OCI-LY1 (cell line): ENCODE results near the gene CHST11.

Experiments
- EZH2 ChIP-seq: fragments of 200-600 bp; sonication (generic), shearing (Covaris generic); IDR thresholded peaks from 2 replicates; pipeline ENCODE4 v1.8.0; 2017; ENCODE audit warnings: borderline replicate concordance, mixed run types, mild to moderate bottlenecking, antibody characterized with exemption, low read length, moderate library complexity, mixed read lengths
- TF ChIP-seq, protein P1 (sequence below): fragments of 200-600 bp; sonication (generic), shearing (Covaris generic); IDR thresholded peaks from 2 replicates; pipeline ENCODE4 v1.5.1; 2017; ENCODE audit warnings: mild to moderate bottlenecking, antibody characterized with exemption, low read length, moderate library complexity, mixed read lengths

DNA sequence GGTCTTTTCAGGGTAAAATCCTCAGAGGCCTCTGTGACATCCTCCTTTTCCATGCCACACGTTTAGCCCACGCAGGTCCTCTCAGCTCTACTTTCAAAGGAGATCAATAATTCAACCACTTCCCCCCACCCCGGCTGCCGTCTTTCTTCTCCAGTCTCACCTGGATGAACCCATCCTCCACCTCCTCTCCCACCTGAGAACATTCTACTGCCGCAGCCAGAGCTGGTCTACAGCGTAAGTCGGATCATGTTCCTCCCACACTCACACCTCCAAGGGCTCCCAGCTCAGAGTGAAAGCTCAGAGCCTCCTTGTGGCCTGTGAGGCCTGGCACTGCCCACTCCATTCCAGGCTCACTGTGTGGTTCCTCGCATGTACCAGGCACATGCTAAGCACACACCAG, 246.6 kb downstream of the CHST11 start:
- TF ChIP-seq, protein P1, sequence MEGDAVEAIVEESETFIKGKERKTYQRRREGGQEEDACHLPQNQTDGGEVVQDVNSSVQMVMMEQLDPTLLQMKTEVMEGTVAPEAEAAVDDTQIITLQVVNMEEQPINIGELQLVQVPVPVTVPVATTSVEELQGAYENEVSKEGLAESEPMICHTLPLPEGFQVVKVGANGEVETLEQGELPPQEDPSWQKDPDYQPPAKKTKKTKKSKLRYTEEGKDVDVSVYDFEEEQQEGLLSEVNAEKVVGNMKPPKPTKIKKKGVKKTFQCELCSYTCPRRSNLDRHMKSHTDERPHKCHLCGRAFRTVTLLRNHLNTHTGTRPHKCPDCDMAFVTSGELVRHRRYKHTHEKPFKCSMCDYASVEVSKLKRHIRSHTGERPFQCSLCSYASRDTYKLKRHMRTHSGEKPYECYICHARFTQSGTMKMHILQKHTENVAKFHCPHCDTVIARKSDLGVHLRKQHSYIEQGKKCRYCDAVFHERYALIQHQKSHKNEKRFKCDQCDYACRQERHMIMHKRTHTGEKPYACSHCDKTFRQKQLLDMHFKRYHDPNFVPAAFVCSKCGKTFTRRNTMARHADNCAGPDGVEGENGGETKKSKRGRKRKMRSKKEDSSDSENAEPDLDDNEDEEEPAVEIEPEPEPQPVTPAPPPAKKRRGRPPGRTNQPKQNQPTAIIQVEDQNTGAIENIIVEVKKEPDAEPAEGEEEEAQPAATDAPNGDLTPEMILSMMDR: no peak
- TF ChIP-seq EZH2: no peak
